ENCODE measurements around the gene CARD14. TPM values are rescaled to one million over a fixed set of nuclear protein-coding genes. Genes with fewer than 3 reads are reported as not detected.

CARD14 gene
- total and polyA plus RNA-seq, 2 of the 13 experiments (the other 11 are each of a cell fraction or from before 2014, with no cell fraction given): 0.11 TPM; not detected in 1

DNA sequence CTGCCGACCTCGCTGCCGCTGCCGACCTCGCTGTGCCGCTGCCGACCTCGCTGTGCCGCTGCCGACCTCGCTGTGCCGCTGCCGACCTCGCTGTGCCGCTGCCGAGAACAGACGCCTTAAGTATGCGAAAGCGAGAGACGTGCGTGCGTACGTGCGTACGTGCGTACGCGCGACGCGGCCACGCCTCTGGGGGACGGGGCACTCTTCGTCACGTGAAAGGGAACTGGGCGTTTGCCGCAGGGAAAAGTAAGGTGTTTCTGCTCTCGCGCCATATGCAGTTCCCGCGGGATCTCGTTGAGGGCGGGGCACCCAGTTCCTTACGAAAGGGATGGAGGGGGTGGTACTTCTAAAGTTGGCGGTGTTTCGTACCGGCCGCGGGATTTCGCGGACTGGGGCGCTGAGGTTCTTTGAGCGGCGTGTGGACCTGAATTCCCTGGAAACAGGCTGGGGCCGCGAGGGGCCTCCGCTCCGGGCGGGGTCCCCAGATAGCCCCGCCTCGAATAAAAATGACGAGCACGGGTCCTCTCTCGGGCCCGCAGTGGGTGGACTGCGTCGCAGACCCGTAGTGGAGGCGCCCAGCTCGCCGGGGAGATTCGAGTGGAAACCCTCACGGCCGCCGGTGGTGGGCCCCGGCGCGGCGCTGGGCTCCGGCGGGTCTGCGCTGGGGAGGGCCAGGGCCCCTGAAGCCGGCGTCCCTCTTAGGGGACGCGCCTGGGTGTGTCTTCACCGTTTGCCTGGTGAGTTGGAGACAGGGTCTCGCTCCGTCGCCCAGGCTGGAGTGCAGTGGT is 22.6 kb upstream of the CARD14 start, which contains the start of gene EIF4A3 (continued):
- TF ChIP-seq ZNF607 (CRISPR knock-in tag; IDR thresholded peaks at IDR 0.05; ENCODE audit: borderline replicate concordance) (peak; percentile 49; the same call in 1 of the 2 replicates), SNRNP70 (IDR thresholded peaks at IDR 0.05; ENCODE audit: low read depth, low read length) (no peak), ZNF737 (CRISPR knock-in tag; IDR thresholded peaks at IDR 0.05; ENCODE audit: borderline replicate concordance) (no peak), CAMTA2 (CRISPR knock-in tag; IDR thresholded peaks at IDR 0.05; ENCODE audit: borderline replicate concordance) (no peak; the same call in 1 of the 2 replicates), ZNF260 (CRISPR knock-in tag; IDR thresholded peaks at IDR 0.05; ENCODE audit: borderline replicate concordance, low read depth) (no peak), ZNF709 (CRISPR knock-in tag; IDR thresholded peaks at IDR 0.05) (peak; percentile 96), BRD4 (CRISPR knock-in tag; IDR thresholded peaks at IDR 0.05) (peak; percentile 50), XRCC5 (optimal IDR thresholded peaks at IDR 0.05; ENCODE audit: low read length) (peak; percentile 51), ZNF670 (CRISPR knock-in tag; IDR thresholded peaks at IDR 0.05; ENCODE audit: borderline replicate concordance) (no peak; the same call in 1 of the 2 replicates), NCOA2 (CRISPR knock-in tag; IDR thresholded peaks at IDR 0.05) (peak; percentile 16), HNRNPUL1 (IDR thresholded peaks at IDR 0.05; ENCODE audit: low read depth, low read length) (no peak), ZNF703 (CRISPR knock-in tag; IDR thresholded peaks at IDR 0.05; ENCODE audit: borderline replicate concordance) (no peak; the same call in 1 of the 2 replicates), ZNF672 (CRISPR knock-in tag; IDR thresholded peaks at IDR 0.05) (no peak; the same call in 1 of the 2 replicates), SKIL (CRISPR knock-in tag; IDR thresholded peaks at IDR 0.05; ENCODE audit: borderline replicate concordance) (no peak), ZNF780A (CRISPR knock-in tag; IDR thresholded peaks at IDR 0.05) (peak; percentile 19; the same call in 1 of the 2 replicates), ZNF619 (CRISPR knock-in tag; IDR thresholded peaks at IDR 0.05) (peak; percentile 86)
- TF ChIP-seq, protein P1, sequence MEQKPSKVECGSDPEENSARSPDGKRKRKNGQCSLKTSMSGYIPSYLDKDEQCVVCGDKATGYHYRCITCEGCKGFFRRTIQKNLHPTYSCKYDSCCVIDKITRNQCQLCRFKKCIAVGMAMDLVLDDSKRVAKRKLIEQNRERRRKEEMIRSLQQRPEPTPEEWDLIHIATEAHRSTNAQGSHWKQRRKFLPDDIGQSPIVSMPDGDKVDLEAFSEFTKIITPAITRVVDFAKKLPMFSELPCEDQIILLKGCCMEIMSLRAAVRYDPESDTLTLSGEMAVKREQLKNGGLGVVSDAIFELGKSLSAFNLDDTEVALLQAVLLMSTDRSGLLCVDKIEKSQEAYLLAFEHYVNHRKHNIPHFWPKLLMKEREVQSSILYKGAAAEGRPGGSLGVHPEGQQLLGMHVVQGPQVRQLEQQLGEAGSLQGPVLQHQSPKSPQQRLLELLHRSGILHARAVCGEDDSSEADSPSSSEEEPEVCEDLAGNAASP (CRISPR knock-in tag; IDR thresholded peaks at IDR 0.05; ENCODE audit: borderline replicate concordance): peak; percentile 39; the same call in 1 of the 2 replicates
- TF ChIP-seq, protein P2, sequence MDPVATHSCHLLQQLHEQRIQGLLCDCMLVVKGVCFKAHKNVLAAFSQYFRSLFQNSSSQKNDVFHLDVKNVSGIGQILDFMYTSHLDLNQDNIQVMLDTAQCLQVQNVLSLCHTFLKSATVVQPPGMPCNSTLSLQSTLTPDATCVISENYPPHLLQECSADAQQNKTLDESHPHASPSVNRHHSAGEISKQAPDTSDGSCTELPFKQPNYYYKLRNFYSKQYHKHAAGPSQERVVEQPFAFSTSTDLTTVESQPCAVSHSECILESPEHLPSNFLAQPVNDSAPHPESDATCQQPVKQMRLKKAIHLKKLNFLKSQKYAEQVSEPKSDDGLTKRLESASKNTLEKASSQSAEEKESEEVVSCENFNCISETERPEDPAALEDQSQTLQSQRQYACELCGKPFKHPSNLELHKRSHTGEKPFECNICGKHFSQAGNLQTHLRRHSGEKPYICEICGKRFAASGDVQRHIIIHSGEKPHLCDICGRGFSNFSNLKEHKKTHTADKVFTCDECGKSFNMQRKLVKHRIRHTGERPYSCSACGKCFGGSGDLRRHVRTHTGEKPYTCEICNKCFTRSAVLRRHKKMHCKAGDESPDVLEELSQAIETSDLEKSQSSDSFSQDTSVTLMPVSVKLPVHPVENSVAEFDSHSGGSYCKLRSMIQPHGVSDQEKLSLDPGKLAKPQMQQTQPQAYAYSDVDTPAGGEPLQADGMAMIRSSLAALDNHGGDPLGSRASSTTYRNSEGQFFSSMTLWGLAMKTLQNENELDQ (CRISPR knock-in tag; IDR thresholded peaks at IDR 0.05; ENCODE audit: borderline replicate concordance): no peak
- TF ChIP-seq, protein P3, sequence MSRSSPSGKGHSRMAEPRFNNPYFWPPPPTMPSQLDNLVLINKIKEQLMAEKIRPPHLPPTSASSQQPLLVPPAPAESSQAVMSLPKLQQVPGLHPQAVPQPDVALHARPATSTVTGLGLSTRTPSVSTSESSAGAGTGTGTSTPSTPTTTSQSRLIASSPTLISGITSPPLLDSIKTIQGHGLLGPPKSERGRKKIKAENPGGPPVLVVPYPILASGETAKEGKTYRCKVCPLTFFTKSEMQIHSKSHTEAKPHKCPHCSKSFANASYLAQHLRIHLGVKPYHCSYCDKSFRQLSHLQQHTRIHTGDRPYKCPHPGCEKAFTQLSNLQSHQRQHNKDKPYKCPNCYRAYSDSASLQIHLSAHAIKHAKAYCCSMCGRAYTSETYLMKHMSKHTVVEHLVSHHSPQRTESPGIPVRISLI (CRISPR knock-in tag; IDR thresholded peaks at IDR 0.05; ENCODE audit: borderline replicate concordance): peak; percentile 68; the same call in 1 of the 2 replicates
